GM21737 (cell line): ENCODE results near the gene TEP1.
"Not testable (repeated sequence)": the region's sequence is repeated elsewhere in the genome, so short reads cannot be mapped to it uniquely, and the experiment has no call there.

Experiments used
- ATAC-seq: cut with Tn5 transposase; IDR thresholded peaks from one replicate; pipeline ENCODE4 v1.9.1; 2021; ENCODE audit warnings: mild to moderate bottlenecking, moderate library complexity; ENCODE audit not compliant: unreplicated experiment

Gene TEP1

GRCh38 chr14:20343862-20344220 lies 69.5 kb downstream of the TEP1 start:
- ATAC-seq, result no peak

- peak; percentile 91 for ATAC-seq
These were observed 70.0 kb downstream of the TEP1 start, which contains the start of gene PARP2 for GRCh38 chr14:20343092-20343861. PARP2 (plus strand) TSS chr14:20343635; CDS start chr14:20343642, 7 bp downstream.

DNA sequence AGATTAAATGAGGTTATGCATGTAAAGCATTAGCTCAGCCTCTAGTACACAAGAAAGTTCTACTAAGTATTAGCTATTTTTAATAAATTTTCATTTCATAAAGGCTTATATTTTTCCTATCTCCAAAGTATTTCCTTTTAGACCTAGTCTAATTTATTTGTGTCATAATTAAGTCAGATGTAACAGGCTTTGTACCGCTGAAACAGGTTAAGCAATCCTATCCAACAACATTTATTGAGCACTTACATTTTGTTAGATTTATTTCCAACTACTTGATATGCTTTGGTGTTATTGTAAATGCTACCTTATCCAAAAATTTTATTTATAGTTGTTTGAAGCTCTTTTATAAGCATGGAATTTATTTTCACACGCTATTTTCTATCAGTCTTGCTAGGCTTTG lies 71.7 kb downstream of the TEP1 start:
- no peak for ATAC-seq

DNA sequence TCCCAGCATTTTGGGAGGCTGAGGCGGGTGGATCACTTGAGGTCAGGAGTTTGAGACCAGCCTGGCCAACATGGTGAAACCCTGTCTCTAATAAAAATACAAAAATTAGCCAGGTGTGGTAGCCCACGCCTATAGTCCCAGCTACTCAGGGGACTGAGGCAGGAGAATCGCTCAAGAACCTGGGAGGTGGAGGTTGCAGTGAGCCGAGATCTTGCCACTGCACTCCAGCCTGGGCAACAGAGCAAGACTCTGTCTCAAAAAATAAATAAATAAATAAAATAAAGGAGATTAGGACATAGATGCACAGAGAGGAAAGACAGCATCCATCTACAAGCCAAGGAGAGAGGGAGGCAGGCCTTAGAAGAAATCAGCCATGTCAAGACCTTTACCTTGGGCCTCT lies 72.3 kb downstream of the TEP1 start:
- not testable (repeated sequence) for ATAC-seq

- ATAC-seq, result no peak
These were observed 79.3 kb downstream of the TEP1 start for GRCh38 chr14:20334017-20334416.

DNA sequence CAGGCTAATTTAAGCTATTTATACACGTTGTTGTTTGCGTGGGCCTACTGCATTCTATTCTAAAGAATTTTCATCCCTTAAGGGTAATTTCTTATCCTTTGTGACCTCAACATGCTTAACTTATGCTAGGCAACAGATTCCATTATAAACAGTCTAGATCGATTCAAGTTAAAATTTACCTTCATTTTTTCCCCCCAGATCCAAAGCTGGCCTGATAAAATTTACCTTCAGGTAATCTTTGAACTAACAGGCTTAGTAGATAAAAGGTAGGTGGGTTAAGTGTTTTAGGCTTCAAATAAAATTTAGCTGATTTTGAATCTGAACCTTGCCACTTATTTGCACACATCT lies 79.8 kb downstream of the TEP1 start:
- ATAC-seq, result no peak

- peak; percentile 97 for ATAC-seq
These were observed 80.4 kb downstream of the TEP1 start, which contains the start of gene CCNB1IP1 for GRCh38 chr14:20332788-20333493. CCNB1IP1 (minus strand) TSS chr14:20333279; CDS start chr14:20316523, 16,756 bp downstream.

- no peak for ATAC-seq
These were observed 80.9 kb downstream of the TEP1 start for GRCh38 chr14:20332431-20332787.

DNA sequence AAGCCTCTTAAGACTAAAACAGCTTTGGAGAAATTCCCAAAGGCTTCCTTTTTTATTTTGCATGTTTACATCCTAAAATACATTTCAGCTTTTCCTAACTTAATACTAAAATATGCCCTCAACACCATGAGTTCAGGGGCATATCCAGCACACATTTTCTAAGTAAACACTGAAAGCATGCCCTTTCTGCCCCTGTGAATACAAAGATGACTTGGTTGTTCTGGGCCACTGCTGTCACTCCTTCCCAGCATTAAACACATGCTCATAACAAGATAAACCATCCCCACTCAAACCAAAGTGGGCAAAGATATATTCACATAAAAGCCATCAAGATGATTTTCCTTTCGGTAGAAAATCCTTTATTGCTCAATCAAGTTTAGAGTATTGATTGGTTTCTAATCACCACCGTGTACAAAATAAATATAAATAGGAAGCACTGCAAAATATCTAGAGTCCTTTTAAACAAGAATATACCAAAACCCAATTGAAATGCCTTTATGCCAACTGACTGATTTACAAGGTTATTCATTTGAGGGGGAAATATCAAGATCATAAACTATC lies 82.2 kb downstream of the TEP1 start:
- no peak for ATAC-seq

GRCh38 chr14:20329355-20329754 lies 83.9 kb downstream of the TEP1 start:
- ATAC-seq, result no peak

DNA sequence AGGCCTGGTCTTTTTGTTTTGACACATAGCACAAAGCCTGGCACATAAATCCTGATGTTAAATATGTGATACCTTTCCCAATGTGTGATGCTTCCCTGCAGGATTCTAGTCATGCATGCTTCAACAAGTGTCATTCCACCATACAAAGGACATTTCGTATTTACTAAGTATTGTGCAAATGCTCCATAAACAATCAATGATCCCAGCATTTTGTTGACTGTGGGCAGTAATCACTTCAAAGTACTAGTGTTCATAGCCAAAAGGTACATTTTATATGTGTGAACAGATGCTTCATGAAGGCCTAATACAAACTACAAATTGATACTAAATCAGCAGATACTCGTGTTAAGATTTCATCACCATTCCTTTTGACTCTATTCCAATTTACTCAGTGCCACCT lies 84.6 kb downstream of the TEP1 start:
- ATAC-seq, result no peak

- ATAC-seq, result no peak
These were observed 86.1 kb downstream of the TEP1 start for GRCh38 chr14:20327005-20327869.

DNA sequence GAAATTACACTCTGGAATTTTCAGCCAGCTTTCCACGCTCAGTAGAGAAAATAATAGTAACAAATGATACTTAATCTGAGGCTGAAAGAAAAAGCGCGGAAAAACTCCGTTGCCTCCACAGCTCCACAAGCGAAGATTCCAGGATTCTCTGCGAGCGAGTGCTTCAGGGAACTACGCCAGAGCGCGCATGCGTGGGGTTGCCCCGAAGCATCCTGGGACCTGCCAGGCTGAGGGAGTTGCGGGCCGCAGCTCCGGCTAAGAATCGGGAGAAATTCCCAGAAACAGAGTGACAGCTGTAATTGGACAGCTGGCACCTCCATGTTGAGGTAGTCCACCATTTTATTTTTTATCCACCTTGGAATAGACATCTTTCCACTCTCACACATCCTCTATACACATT lies 95.6 kb downstream of the TEP1 start:
- ATAC-seq, result no peak
